Measurements from ENCODE around the gene KRTAP2-3.

DNA sequence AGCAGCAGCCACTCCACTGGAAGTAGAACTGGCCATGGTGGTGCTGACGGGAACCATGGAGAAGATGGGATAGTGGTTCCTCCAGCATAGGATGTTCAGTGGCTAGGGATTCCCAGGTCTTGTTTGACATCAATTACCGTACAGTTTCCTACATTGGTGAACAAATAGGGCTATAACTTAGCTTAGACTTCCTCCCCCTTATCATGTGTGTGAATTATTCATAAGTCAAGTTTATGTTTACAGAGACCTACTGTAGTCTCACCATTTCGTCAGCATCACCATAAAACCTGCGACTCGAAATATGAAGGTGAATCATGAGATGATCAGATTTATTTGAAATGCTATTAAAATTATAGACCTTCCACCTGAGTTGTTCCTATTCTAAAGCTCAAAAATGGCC lies 1.2 kb downstream of the KRTAP2-3 start:
- TF ChIP-seq, protein P1, sequence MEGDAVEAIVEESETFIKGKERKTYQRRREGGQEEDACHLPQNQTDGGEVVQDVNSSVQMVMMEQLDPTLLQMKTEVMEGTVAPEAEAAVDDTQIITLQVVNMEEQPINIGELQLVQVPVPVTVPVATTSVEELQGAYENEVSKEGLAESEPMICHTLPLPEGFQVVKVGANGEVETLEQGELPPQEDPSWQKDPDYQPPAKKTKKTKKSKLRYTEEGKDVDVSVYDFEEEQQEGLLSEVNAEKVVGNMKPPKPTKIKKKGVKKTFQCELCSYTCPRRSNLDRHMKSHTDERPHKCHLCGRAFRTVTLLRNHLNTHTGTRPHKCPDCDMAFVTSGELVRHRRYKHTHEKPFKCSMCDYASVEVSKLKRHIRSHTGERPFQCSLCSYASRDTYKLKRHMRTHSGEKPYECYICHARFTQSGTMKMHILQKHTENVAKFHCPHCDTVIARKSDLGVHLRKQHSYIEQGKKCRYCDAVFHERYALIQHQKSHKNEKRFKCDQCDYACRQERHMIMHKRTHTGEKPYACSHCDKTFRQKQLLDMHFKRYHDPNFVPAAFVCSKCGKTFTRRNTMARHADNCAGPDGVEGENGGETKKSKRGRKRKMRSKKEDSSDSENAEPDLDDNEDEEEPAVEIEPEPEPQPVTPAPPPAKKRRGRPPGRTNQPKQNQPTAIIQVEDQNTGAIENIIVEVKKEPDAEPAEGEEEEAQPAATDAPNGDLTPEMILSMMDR (IDR thresholded peaks at IDR 0.05): no peak
- TF ChIP-seq POLR2A (IDR thresholded peaks at IDR 0.05): no peak

All from ovary (tissue), 3 donors.